NCI-H510A treated with DMSO at 0.1 percent for 48 hours (cell line): Measurements from ENCODE around the gene TLCD5.

Experiments used
- DNase-seq: peaks from one replicate; lab custom pipeline; 2025; lab: John Stamatoyannopoulos, UW

Gene TLCD5

DNA sequence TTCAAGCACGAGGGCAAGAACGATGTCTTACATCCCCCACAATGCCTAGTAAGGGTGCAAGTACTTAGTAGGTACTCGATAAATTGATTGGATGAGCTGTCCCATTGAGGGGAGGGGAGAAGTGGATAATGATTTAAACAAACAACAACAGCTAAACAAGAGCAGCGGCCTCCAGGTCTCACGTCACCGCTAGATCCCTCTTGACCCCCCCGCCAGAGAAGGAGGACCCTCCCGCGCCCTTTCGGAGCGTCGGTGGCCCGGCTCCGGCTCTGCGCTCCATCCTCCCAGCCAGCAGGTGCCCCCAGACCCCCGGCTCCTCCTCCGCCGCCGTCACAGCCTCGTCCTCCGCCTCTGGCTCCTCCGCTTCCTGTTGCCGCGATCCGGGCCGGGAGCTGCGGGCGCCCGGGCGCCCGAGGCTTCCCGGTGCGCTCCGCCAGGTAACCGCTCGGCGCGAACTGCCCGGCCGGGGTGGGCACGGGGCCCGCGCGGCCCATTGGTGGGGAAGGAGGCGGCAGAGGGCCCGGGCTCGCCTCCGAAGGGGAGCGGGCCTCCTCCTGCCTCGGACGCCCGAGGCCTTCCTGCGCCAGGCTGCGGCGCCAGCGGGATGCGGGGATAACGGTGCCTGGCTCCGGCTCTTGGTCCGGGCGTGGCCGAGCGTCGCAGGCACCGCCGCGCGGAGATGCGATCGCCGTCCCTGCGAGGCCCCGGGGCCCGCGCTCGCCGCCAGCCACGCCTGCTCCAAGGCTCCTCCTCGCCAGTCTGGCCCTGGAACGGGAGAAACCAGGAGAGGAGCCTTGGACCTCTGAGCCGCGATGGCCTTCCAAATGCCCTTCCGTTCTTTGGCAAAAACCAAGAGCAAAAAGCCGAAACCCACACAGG is at the start of gene TLCD5:
TLCD5 (plus strand) TSS at position 368 of the 879 bp plus-strand sequence. CDS start 2,143 bp downstream, outside the sequence.
- DNase-seq = peak; percentile 74

DNA sequence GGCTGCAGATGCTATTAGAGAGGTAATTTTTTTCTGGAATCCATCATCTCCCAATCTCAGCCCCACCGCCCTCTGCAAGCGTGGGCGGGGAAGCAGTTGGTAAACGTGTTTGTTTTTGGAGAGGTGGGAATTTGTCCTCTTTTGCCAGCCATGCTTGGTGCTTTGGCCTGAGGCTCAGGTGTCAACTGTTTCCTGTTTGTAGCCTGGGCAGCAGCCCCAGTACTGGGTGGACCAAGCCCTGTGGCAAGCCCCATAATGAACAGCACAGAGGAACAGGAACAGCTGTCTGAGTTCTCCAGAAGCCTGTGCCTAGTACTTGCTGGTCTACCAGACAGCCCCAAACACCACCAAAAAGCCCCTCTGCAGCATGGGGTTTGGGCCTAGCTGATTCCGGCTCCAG is 45.6 kb upstream of the TLCD5 start:
- no peak for DNase-seq

DNA sequence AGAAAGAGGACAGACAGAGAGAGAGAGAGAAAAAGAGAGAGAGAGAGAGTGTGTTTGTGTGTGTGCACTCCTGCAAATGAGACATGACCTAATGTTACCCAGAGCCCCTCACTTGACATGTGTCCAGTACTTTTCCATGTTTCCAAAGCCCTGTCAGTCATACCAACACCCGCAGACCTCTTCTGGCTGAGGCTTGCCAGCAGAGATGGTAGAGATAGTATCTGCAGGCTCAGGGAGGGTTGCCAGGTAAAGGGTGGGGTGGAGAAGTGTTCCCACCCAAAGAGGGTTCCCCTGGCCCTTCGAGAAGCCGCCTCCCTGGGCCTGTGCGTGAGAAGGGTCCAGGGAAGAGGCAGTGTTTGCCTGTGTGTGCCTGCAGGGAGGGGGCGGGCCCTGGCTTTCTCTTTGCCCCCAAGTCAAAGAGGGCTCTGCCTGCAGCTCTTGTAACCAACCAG is 44.5 kb upstream of the TLCD5 start:
- DNase-seq = no peak

GRCh38 chr11:120281143-120281795 is 43.8 kb upstream of the TLCD5 start:
- DNase-seq = no peak

DNA sequence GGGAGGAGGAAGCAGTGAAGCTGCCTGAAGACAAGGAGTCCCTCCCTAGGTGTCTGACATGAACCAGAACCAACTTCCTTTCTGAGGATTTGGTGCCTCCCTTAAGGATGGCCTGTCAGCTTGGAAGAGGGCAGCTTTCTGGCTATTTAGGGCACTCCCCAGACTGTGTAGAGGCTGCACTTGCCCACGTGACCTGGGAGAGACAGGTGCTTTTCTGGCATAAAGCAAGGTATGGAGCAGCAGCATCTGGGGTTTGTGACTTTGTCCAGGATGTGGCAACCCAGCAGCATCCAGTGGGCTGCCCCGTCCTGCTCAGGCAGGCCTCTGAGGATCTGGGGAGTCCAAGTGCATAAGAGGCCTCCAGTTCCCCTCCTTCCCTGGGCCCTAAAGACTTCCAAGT is 42.0 kb upstream of the TLCD5 start:
- no peak for DNase-seq

GRCh38 chr11:120284272-120284671 is 40.8 kb upstream of the TLCD5 start:
- no peak for DNase-seq

DNA sequence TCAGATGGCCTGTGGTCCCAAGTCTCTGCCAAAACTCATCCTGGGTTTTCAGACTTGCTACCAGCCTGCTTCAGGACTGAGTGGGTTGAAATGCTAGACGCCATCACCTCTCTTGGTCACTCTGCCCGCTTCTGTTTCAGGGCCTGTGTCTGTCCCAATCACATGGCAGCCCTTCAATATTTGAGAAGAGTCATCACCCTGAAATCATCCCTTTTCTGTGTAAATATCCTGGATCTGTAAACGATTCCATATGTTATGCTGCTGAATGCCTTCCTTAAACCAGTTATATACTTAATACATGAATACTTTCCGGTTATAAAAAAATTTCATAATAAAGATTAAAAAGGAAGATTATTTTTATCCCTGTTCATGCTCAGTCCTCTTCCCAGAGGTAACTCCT is 39.8 kb upstream of the TLCD5 start:
- no peak for DNase-seq

GRCh38 chr11:120288021-120288420 is 37.1 kb upstream of the TLCD5 start:
- no peak for DNase-seq

DNA sequence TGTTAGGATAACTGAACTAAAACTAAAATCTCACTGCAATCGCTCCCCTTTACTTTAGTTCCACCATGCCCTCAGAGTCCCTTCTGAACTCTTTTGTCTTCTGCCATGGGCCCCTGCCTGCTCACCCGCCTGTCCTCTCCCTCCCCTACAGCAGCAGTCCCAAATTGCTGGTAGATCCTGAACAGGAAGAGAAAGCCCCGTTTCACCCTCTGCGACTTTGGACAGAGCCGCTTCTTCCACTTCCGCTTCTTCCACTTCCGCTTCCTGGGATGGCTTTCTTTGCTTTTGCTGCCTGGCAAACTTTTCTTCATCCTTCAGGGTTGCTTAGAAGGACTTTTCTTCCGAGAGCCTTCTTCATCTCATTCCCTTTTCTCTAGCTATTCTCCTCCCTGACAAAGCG is 35.7 kb upstream of the TLCD5 start:
- DNase-seq = no peak

DNA sequence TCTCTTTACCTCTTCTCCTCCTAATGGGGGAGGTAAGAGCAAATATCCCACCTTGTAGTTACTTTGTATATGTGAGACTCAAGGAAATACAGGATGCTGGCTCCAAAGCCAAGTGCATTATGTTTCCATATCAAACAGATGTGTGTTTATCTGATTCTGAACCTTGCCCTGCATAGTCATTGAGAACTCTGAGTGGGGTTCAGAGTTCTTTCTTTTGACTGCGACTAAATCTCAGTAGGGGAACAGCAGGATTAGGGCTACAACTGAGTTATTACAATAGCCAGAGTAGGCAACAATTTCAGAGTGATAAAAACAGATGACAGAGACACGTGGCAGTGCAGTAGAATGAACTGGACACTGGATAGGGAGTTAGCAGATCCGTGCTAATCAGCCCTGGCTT is 34.1 kb upstream of the TLCD5 start:
- DNase-seq = no peak

DNA sequence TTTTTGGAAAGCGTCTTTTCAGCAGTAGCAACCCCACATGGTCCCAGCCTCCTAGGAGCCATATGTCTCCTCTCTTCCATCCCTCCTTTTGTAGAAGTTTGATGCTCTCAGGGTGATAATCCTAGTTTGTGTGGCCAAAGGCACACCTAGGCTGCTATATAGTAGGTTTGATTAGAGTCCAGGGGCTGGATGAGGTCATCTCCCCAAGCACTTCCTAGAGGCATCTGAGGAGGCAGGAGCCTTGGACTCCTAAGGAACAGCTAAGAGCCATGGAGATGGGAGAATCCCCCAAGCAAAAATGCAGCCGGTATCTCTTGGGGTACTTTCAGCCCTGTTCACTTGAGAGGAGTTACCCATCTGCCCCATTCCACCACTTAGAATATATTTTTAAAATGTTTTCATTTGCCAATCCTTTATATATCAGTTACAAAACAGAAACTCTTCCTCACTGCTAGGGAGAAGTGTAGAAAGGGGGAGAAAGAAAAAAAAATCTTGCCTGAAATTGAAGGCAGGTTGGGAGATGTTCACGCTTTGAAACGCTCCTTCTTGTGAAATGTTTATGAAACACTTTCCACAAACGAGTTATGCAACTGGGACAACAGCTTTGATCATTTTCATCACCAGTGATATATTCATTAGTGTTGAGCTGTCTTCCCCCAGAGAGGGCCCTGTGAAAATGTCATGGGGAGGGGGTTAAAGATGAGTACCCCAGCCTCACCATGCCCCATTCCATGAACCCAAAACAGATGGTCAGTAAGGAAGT is 31.9 kb upstream of the TLCD5 start:
- DNase-seq = no peak

DNA sequence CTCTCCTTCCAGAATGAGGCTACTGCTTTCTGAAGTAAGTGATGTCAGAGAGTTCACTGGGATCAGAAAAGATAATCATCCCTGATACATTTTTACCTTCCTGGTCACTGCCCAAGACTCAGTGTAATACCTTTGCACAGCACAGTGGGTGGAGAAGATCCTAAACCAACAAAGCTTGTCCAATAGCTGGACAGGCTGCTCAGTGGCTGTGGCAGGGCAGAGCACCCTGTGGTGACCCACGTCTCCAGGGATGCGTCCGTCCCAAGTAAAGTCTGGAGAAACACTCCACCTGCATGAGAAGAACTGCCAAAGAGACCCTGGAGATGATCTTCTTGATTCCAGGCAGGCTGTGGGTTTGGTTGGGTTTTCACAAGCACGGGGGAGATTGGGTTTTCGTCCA is 31.0 kb upstream of the TLCD5 start:
- no peak for DNase-seq

DNA sequence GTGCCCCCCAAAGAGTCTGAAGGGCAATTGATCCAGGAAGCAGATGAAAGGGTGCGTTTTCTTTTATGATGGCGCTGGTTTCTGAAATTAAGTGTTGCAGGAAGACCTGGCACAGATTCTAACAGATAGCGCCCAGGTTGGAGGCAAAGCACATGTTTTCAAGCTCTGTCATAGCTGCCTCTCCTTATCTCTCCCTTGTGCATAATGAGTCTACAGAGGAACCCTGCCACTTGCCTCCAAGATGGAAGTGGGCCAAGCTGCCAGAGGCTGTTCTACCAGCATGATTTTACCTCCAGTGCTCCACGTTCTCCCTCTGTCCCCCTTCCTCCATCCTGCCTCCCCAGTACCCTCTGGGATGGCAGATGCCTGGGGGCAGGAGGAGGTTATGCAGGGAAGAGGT is 30.0 kb upstream of the TLCD5 start:
- DNase-seq = no peak

DNA sequence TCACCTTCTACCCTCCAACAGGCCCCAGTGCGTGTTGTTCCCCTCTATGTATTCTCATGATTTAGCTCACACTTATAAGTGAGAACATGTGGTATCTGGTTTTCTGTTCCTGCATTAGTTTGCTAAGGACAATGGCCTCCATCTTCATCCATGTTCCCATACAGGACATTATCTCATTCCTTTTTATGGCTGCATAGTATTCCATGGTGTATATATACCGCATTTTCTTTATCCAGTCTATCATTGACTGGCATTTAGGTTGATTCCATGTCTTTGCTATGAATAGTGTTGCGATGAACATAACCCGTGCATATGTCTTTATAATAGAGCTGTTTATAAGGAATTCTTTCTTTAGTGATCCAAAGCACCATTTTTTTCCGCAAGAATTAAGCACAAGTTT is 28.5 kb upstream of the TLCD5 start:
- DNase-seq = no peak

- no peak for DNase-seq
These were observed 26.6 kb upstream of the TLCD5 start for GRCh38 chr11:120298461-120298860.

DNA sequence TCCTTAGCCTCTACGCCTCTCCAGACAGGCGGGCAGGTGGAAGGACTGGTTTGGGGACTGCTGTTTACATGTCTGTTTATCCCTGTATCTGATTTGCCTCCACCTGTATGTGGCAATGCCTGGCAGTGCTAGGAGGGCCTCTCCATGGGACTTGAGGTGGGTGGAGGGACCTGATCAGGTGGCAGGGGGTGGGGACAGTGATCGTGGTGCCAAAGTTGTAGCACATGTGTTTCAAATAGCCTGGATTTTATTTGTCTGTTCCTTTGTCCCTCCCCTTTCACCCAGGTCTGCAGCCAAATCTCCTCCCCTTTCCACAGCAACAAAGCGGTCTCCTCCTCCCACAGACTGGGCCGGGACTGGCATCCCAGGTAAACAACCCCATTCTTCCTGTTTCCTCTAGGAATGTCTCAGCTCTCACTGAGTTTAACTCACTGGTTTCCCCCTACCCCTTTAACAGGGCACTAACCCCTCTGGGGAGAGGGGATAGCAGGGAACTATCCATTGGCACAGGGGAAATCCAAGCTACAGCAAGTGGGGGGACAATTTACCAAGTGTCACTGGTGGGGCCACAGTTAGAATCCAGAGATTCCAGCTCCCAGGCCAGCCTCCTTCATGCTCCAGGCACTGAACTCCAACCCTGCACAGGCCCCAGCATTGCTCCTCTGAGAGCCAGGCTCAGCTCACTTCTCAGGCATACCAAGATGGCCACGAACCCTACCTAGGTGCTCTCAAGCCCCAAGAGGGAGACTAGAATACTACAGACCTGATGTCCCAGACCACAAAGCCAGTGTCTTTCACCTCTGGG is 22.9 kb upstream of the TLCD5 start:
- peak; percentile 11 for DNase-seq

GRCh38 chr11:120303004-120303637 is 22.0 kb upstream of the TLCD5 start:
- peak; percentile 22 for DNase-seq

DNA sequence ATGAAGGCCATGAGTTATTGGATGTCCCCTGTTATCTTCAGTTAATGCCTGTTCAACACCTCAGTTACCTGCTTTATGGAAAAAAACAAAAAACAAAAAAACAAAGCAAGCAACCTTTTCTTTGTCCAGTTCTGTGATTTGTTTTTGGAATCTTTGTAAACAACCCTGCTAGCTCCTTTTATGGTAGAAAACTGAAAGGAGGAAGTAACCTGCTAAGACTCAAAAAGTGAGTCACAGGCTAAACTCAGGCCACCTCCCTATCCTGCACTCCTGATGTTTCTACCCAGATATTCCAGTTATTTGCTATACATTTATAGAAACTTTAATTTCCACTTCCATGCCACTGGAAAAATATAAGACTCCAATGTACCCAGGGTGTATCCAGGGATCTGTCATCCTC is 20.6 kb upstream of the TLCD5 start:
- no peak for DNase-seq

DNA sequence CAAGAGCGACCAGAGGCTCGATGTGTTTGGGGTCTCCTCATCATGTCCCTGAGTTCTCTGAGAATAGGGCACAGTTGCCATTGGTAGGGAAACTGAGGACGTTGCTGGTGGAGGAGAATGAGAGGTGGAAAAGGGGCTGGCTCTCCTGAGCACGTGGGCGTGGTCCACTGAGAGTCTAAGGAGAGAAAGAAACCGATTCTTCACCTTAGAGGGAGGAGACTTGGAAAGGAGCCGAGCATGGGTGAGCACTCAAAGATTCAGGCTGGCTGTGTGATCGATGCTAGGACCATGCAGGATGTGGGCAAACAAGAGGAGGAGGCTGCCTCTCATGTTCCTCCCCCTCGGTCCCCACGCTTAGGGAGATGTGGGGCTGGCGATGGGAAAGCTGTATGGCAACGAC is 19.8 kb upstream of the TLCD5 start:
- DNase-seq = no peak

GRCh38 chr11:120306519-120307242 is 18.4 kb upstream of the TLCD5 start:
- DNase-seq = no peak

GRCh38 chr11:120307476-120307875 is 17.6 kb upstream of the TLCD5 start:
- no peak for DNase-seq
